ENCODE results near the gene ETV5. TPM values are rescaled to one million over a fixed set of nuclear protein-coding genes. Genes with fewer than 3 reads are reported as not detected.

ETV5 gene
- total RNA-seq, 1 donor from 2014 or later: 0.89 TPM

DNA sequence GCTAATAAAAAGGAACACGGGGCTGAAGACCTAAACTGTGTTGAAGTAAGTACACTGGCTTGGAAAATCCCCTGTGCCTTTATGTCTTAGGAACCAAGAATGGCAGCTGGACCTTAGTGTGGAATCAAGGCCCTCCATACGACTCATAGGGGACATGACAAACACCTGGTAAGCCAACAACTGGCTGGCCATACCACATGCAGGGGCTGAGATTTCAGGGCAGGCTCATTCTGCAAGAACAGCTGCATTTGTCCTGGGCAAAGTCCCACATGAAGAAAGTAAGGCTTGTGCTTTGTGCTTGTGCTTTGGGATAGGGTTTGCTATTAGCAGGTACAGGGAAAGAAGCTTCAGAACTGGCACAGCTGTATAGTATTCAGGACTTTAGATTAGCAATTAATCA lies 18.0 kb downstream of the ETV5 start:
- Mint-ChIP-seq H3K27me3 (peaks cover 2% of the 10 kb centered on the region), H3K9me3 (no peaks in the 10 kb centered on the region), H3K27ac (no peak overlapping the region), H3K4me3 (no peak overlapping the region), H3K4me1 (no peaks in the 10 kb centered on the region), H3K36me3 (ENCODE audit: low read depth) (no peaks in the 10 kb centered on the region)
- POLR2A ChIA-PET: no interaction called here
- DNase-seq: no peak
- ATAC-seq (ENCODE audit: low read depth): no peak
- TF ChIP-seq, protein P1, sequence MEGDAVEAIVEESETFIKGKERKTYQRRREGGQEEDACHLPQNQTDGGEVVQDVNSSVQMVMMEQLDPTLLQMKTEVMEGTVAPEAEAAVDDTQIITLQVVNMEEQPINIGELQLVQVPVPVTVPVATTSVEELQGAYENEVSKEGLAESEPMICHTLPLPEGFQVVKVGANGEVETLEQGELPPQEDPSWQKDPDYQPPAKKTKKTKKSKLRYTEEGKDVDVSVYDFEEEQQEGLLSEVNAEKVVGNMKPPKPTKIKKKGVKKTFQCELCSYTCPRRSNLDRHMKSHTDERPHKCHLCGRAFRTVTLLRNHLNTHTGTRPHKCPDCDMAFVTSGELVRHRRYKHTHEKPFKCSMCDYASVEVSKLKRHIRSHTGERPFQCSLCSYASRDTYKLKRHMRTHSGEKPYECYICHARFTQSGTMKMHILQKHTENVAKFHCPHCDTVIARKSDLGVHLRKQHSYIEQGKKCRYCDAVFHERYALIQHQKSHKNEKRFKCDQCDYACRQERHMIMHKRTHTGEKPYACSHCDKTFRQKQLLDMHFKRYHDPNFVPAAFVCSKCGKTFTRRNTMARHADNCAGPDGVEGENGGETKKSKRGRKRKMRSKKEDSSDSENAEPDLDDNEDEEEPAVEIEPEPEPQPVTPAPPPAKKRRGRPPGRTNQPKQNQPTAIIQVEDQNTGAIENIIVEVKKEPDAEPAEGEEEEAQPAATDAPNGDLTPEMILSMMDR (IDR thresholded peaks at IDR 0.05): no peak
- intact Hi-C loops (cut with micrococcal nuclease): loop anchor here (5.0 kb wide), 1 partner anchor 151 kb away; no protein-coding TSS in a partner anchor
- CTCF ChIA-PET: no interaction called here

DNA sequence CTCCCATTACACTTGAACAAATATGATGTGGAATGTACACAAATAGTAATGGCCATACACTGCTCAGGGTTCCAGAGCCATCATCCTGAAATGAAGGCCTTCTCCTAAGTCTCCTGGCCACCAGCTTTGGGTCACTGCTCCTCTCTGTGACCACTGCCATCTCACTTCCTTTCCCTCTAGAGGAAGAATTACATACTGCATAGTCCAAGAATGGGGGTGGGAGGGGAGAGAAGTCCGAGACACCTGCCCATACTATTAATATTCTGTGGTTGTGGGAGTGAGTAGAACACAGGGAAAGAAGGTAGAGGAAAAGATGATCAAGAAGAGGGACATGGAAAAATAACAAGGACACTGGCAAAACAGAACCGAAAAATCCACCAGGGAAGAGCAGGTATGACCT lies 20.6 kb downstream of the ETV5 start:
- TF ChIP-seq, protein P1 (IDR thresholded peaks at IDR 0.05): no peak
- DNase-seq (no peak), ATAC-seq (ENCODE audit: low read depth) (no peak)
- Mint-ChIP-seq H3K4me1 (no peaks in the 10 kb centered on the region), H3K36me3 (ENCODE audit: low read depth) (no peaks in the 10 kb centered on the region), H3K27ac (no peak overlapping the region), H3K27me3 (peaks cover 2% of the 10 kb centered on the region), H3K9me3 (no peaks in the 10 kb centered on the region), H3K4me3 (no peak overlapping the region)
- ChIA-PET POLR2A (no interaction called here), CTCF (no interaction called here)
- intact Hi-C loops (cut with micrococcal nuclease): no loop called here

DNA sequence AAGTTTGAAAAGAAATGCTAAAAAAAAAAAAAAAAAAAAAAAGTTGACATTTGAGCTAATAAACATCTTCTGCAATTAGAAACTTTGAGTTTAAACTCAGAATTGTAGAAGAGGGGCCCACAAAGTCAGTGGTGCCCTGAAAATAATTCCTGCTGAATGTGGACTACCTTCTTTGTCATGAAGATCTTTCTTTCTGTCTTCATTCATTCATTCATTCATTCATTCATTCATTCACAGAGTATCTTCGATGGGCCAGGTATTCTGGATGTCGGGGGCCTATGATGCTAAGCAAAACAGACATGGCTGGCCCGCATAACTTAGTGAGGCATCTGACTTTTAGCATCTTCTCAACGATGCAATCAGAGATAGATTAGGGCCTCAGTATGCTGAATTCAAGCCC lies 24.6 kb downstream of the ETV5 start:
- Mint-ChIP-seq H3K36me3 (ENCODE audit: low read depth) (no peaks in the 10 kb centered on the region), H3K27ac (no peak overlapping the region), H3K27me3 (no peaks in the 10 kb centered on the region), H3K9me3 (no peaks in the 10 kb centered on the region), H3K4me1 (no peaks in the 10 kb centered on the region), H3K4me3 (no peak overlapping the region)
- no peak for ATAC-seq (ENCODE audit: low read depth)
- TF ChIP-seq, protein P1 (IDR thresholded peaks at IDR 0.05): no peak
- DNase-seq: no peak
- ChIA-PET POLR2A (no interaction called here), CTCF (no interaction called here)
- intact Hi-C loops (cut with micrococcal nuclease): no loop called here

DNA sequence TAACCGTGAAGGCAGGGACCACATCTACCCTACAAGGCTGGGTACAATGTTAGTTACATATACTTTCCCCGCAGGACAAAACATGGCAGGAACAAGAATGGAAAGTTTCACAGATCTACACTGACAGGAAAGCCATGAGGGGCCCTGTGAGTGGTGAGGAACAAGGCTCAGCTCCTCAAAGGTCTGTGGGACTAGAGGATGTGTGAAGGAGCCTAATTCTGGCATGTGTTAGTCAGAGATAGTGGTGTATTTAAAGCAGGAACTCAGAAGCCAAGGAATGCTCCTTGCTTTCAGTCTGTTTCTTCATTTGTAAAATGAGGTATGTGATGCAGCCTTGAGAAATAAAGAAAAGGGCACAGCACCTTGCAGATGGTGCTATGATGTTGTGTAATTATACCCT lies 25.1 kb downstream of the ETV5 start:
- DNase-seq (no peak), ATAC-seq (ENCODE audit: low read depth) (no peak)
- intact Hi-C loops (cut with micrococcal nuclease): no loop called here
- Mint-ChIP-seq H3K4me1 (no peaks in the 10 kb centered on the region), H3K36me3 (ENCODE audit: low read depth) (no peaks in the 10 kb centered on the region), H3K27me3 (no peaks in the 10 kb centered on the region), H3K9me3 (no peaks in the 10 kb centered on the region), H3K27ac (no peak overlapping the region), H3K4me3 (no peak overlapping the region)
- POLR2A ChIA-PET: no interaction called here
- CTCF ChIA-PET: no interaction called here
- TF ChIP-seq, protein P1 (IDR thresholded peaks at IDR 0.05): no peak

DNA sequence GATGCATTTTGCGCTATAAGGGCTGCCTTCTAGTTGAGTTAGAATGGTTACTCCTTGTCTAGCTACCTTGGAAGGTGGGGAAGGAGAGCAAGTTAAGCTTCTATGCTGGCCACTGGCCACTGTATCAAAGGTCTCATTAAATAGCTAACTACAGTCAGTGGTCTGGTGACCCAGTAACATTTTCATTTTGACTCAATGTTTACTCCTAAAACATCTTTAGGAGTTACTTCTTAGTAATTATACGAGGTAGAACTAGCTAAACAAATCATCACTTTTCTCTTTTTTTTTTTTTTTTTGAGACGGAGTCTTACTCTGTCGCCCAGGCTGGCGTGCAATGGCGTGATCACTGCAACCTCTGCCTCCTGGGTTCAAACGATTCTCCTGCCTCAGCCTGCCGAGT lies 26.7 kb downstream of the ETV5 start:
- intact Hi-C loops (cut with micrococcal nuclease): no loop called here
- no peak for ATAC-seq (ENCODE audit: low read depth)

More for the DNA sequence above, 26.7 kb downstream of the ETV5 start:
- ChIA-PET POLR2A (no interaction called here), CTCF (no interaction called here)
- DNase-seq: no peak
- no peak overlapping the region for H3K27ac Mint-ChIP-seq
- H3K36me3 Mint-ChIP-seq (ENCODE audit: low read depth): no peaks in the 10 kb centered on the region
- no peaks in the 10 kb centered on the region for H3K27me3 Mint-ChIP-seq
- TF ChIP-seq, protein P1 (IDR thresholded peaks at IDR 0.05): no peak
- no peak overlapping the region for H3K4me3 Mint-ChIP-seq
- H3K4me1 Mint-ChIP-seq: no peaks in the 10 kb centered on the region
- no peaks in the 10 kb centered on the region for H3K9me3 Mint-ChIP-seq
